Measurements from ENCODE around the gene SPTLC1. TPM values are rescaled to one million over a fixed set of nuclear protein-coding genes. Genes with fewer than 3 reads are reported as not detected.

SPTLC1 gene
- total and polyA plus RNA-seq, 2 of the 13 experiments (the other 11 are each of a cell fraction or from before 2014, with no cell fraction given), result 56.2 to 72.5 TPM

DNA sequence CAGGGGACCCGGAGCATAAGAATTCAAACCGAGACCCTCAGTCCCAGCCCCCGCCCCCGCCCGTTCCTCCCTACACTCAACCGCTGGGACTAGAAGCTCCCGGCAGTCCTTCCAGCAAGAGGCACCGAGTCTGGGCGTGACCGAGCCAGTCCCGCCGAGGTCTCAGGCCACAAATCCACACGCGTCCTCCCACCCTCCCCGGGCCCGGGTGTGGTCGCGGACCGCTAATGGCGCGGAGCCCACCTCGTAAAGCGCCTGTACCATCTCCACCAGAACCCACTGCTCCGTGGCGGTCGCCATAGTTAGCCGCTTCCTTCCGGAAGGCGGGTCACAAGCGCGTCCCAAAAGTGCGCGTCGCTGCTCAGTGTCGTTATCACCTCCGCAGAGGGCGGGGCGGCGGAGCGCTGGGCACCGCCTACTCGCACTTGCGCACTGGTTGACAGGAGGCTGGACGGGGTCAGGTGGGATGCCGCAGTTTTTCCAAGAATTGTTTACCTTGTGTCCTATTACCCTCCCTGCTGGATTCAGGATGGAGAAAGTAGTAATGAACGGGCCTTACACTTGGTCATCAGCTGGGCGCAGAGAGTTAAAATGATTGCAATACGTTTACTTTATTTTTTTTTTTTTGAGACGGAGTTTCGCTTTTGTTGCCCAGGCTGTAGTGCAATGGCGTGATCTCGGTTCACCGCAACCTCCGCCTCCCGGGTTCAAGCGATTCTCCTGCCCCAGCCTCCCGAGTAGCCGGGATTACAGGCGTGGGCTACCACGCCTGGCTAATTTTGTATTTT, at the start of gene SPTLC1 (continued):
- TF ChIP-seq, protein P1, sequence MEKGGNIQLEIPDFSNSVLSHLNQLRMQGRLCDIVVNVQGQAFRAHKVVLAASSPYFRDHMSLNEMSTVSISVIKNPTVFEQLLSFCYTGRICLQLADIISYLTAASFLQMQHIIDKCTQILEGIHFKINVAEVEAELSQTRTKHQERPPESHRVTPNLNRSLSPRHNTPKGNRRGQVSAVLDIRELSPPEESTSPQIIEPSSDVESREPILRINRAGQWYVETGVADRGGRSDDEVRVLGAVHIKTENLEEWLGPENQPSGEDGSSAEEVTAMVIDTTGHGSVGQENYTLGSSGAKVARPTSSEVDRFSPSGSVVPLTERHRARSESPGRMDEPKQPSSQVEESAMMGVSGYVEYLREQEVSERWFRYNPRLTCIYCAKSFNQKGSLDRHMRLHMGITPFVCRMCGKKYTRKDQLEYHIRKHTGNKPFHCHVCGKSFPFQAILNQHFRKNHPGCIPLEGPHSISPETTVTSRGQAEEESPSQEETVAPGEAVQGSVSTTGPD (CRISPR knock-in tag; IDR thresholded peaks at IDR 0.05), result no peak
- TF ChIP-seq, protein P2, sequence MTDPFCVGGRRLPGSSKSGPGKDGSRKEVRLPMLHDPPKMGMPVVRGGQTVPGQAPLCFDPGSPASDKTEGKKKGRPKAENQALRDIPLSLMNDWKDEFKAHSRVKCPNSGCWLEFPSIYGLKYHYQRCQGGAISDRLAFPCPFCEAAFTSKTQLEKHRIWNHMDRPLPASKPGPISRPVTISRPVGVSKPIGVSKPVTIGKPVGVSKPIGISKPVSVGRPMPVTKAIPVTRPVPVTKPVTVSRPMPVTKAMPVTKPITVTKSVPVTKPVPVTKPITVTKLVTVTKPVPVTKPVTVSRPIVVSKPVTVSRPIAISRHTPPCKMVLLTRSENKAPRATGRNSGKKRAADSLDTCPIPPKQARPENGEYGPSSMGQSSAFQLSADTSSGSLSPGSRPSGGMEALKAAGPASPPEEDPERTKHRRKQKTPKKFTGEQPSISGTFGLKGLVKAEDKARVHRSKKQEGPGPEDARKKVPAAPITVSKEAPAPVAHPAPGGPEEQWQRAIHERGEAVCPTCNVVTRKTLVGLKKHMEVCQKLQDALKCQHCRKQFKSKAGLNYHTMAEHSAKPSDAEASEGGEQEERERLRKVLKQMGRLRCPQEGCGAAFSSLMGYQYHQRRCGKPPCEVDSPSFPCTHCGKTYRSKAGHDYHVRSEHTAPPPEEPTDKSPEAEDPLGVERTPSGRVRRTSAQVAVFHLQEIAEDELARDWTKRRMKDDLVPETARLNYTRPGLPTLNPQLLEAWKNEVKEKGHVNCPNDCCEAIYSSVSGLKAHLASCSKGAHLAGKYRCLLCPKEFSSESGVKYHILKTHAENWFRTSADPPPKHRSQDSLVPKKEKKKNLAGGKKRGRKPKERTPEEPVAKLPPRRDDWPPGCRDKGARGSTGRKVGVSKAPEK (CRISPR knock-in tag; IDR thresholded peaks at IDR 0.05; ENCODE audit: borderline replicate concordance), result no peak
- TF ChIP-seq KDM4B (CRISPR knock-in tag; IDR thresholded peaks at IDR 0.05), result peak; percentile 52
- 0 out of 2 replicates have a peak, but pooled peaks have one; percentile 63 for TF ChIP-seq ZNF101 (CRISPR knock-in tag; IDR thresholded peaks at IDR 0.05; ENCODE audit: borderline replicate concordance, low read depth)
- no peak; the same call in 1 of the 2 replicates for TF ChIP-seq ZKSCAN5 (CRISPR knock-in tag; IDR thresholded peaks at IDR 0.05)
- TF ChIP-seq TRAFD1 (CRISPR knock-in tag; IDR thresholded peaks at IDR 0.05; ENCODE audit: borderline replicate concordance), result 0 out of 2 replicates have a peak, but pooled peaks have one; percentile 65
- 0 out of 2 replicates have a peak, but pooled peaks have one; percentile 40 for TF ChIP-seq MYNN (CRISPR knock-in tag; IDR thresholded peaks at IDR 0.05; ENCODE audit: low read depth)
- TF ChIP-seq ZNF737 (CRISPR knock-in tag; IDR thresholded peaks at IDR 0.05; ENCODE audit: borderline replicate concordance), result no peak
- TF ChIP-seq AGO2 (optimal IDR thresholded peaks at IDR 0.05; ENCODE audit: low read depth, low read length), result peak; percentile 38
- TF ChIP-seq GABPB1 (CRISPR knock-in tag; IDR thresholded peaks at IDR 0.05), result peak; percentile 97
- peak; percentile 30; the same call in 1 of the 2 replicates for TF ChIP-seq TSC22D2 (CRISPR knock-in tag; IDR thresholded peaks at IDR 0.05; ENCODE audit: borderline replicate concordance)
- 0 out of 2 replicates have a peak, but pooled peaks have one; percentile 42 for TF ChIP-seq ZNF280D (CRISPR knock-in tag; IDR thresholded peaks at IDR 0.05)
- peak; percentile 75 for TF ChIP-seq GABPA (IDR thresholded peaks at IDR 0.05; ENCODE audit: low read depth, low read length)
- TF ChIP-seq GABPA (CRISPR knock-in tag; IDR thresholded peaks at IDR 0.05; ENCODE audit: low read depth), result peak; percentile 95
- peak; percentile 77 for TF ChIP-seq ZSCAN31 (CRISPR knock-in tag; IDR thresholded peaks at IDR 0.05; ENCODE audit: low read depth)
- TF ChIP-seq ZNF30 (CRISPR knock-in tag; IDR thresholded peaks at IDR 0.05), result no peak
- peak; percentile 13; the same call in 1 of the 2 replicates for TF ChIP-seq NR2F6 (IDR thresholded peaks at IDR 0.05)
- peak; percentile 70 for TF ChIP-seq NR2F6 (CRISPR knock-in tag; IDR thresholded peaks at IDR 0.05)
